HEK293 (cell line): ENCODE data around the gene ELOVL3.

ENCODE experiments used
- IKZF3 ChIP-seq: fragments of 450-650 bp; IDR thresholded peaks from 2 replicates; pipeline ENCODE4 v1.5.0; 2018; ENCODE audit warnings: missing biosample characterization, mild to moderate bottlenecking, missing genetic modification characterization, moderate library complexity
- MYNN ChIP-seq: fragments of 450-650 bp; formaldehyde crosslinking; IDR thresholded peaks from 2 replicates; pipeline ENCODE4 v1.5.1; 2016; ENCODE audit warnings: missing biosample characterization, missing genetic modification characterization, borderline replicate concordance
- YY1 ChIP-seq: fragments of 450-650 bp; formaldehyde crosslinking; IDR thresholded peaks from 2 replicates; pipeline ENCODE4 v1.5.1; 2018; ENCODE audit warnings: missing biosample characterization, missing genetic modification characterization
- ZNF24 ChIP-seq: fragments of 450-650 bp; formaldehyde crosslinking; IDR thresholded peaks from 2 replicates; pipeline ENCODE4 v1.5.1; 2016; ENCODE audit warnings: missing biosample characterization, missing genetic modification characterization
- ZNF530 ChIP-seq: fragments of 450-650 bp; formaldehyde crosslinking; IDR thresholded peaks from 2 replicates; pipeline ENCODE4 v1.5.1; 2016; ENCODE audit warnings: low read depth, missing biosample characterization, missing genetic modification characterization
- ZNF621 ChIP-seq: fragments of 450-650 bp; formaldehyde crosslinking; IDR thresholded peaks from 2 replicates; pipeline ENCODE4 v1.5.1; 2017; ENCODE audit warnings: missing biosample characterization, missing genetic modification characterization
- ZNF747 ChIP-seq: fragments of 450-650 bp; formaldehyde crosslinking; IDR thresholded peaks from 2 replicates; pipeline ENCODE4 v1.5.1; 2016; ENCODE audit warnings: missing biosample characterization, missing genetic modification characterization
- ZNF792 ChIP-seq: fragments of 450-650 bp; formaldehyde crosslinking; IDR thresholded peaks from 2 replicates; pipeline ENCODE4 v1.5.1; 2016; ENCODE audit warnings: missing biosample characterization, missing genetic modification characterization
- TF ChIP-seq, protein P1 (sequence below): fragments of 450-650 bp; formaldehyde crosslinking; IDR thresholded peaks from 2 replicates; pipeline ENCODE4 v1.5.1; 2016; ENCODE audit warnings: missing biosample characterization, missing genetic modification characterization
- TF ChIP-seq, protein P2 (sequence below): fragments of 450-650 bp; formaldehyde crosslinking; IDR thresholded peaks from 2 replicates; pipeline ENCODE4 v1.5.0; 2017; ENCODE audit warnings: missing biosample characterization, missing genetic modification characterization, borderline replicate concordance
- TF ChIP-seq, protein P3 (sequence below): fragments of 450-650 bp; formaldehyde crosslinking; IDR thresholded peaks from 2 replicates; pipeline ENCODE4 v1.5.1; 2016; ENCODE audit warnings: missing biosample characterization, missing genetic modification characterization

DNA sequence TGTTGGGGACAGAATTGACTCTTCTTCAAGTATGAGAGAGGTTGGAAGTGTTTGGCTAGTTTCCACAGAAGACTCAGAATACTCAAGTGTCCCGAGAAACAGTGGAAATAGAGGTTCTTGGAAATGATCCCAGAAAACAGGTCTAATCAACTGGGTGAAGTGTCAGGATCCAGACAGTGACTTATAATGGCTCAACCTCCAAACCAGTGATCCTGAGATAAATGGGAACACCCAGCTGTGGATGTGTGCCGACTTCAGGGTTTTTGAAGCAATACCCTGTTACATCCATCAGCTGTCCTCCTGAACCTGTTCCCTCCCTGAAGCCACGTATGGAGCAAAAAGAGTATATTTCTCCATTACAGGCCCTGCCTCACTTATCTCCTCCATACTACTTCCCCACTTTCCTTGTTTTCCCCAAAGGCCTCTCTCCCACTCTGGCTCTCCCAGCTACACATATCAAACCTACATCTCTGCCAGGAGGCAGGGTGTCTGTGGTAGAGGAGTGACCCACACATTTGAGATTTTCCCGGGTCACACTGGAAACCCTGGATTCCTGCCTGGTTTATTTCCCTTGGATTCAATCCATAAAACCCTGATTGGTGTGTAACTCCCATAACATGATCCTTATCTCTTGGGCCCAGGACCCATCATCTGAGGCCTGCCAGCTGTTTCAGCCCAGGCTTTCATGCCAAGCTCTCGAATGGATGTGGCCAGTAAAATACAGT, 17.6 kb upstream of the ELOVL3 start:
- TF ChIP-seq ZNF24 (tag by site-specific recombination) (no peak), MYNN (no peak), IKZF3 (tag by site-specific recombination) (no peak), ZNF530 (tag by site-specific recombination) (no peak), ZNF747 (no peak), ZNF792 (tag by site-specific recombination) (no peak), ZNF621 (tag by site-specific recombination) (no peak), YY1 (tag by site-specific recombination) (no peak)
- TF ChIP-seq, protein P1, sequence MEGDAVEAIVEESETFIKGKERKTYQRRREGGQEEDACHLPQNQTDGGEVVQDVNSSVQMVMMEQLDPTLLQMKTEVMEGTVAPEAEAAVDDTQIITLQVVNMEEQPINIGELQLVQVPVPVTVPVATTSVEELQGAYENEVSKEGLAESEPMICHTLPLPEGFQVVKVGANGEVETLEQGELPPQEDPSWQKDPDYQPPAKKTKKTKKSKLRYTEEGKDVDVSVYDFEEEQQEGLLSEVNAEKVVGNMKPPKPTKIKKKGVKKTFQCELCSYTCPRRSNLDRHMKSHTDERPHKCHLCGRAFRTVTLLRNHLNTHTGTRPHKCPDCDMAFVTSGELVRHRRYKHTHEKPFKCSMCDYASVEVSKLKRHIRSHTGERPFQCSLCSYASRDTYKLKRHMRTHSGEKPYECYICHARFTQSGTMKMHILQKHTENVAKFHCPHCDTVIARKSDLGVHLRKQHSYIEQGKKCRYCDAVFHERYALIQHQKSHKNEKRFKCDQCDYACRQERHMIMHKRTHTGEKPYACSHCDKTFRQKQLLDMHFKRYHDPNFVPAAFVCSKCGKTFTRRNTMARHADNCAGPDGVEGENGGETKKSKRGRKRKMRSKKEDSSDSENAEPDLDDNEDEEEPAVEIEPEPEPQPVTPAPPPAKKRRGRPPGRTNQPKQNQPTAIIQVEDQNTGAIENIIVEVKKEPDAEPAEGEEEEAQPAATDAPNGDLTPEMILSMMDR (tag by site-specific recombination) = no peak
- TF ChIP-seq, protein P2, sequence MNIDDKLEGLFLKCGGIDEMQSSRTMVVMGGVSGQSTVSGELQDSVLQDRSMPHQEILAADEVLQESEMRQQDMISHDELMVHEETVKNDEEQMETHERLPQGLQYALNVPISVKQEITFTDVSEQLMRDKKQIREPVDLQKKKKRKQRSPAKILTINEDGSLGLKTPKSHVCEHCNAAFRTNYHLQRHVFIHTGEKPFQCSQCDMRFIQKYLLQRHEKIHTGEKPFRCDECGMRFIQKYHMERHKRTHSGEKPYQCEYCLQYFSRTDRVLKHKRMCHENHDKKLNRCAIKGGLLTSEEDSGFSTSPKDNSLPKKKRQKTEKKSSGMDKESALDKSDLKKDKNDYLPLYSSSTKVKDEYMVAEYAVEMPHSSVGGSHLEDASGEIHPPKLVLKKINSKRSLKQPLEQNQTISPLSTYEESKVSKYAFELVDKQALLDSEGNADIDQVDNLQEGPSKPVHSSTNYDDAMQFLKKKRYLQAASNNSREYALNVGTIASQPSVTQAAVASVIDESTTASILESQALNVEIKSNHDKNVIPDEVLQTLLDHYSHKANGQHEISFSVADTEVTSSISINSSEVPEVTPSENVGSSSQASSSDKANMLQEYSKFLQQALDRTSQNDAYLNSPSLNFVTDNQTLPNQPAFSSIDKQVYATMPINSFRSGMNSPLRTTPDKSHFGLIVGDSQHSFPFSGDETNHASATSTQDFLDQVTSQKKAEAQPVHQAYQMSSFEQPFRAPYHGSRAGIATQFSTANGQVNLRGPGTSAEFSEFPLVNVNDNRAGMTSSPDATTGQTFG (tag by site-specific recombination) = no peak
- TF ChIP-seq, protein P3, sequence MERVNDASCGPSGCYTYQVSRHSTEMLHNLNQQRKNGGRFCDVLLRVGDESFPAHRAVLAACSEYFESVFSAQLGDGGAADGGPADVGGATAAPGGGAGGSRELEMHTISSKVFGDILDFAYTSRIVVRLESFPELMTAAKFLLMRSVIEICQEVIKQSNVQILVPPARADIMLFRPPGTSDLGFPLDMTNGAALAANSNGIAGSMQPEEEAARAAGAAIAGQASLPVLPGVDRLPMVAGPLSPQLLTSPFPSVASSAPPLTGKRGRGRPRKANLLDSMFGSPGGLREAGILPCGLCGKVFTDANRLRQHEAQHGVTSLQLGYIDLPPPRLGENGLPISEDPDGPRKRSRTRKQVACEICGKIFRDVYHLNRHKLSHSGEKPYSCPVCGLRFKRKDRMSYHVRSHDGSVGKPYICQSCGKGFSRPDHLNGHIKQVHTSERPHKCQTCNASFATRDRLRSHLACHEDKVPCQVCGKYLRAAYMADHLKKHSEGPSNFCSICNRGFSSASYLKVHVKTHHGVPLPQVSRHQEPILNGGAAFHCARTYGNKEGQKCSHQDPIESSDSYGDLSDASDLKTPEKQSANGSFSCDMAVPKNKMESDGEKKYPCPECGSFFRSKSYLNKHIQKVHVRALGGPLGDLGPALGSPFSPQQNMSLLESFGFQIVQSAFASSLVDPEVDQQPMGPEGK = no peak
